ENCODE results near the gene HYKK.

Gene HYKK

DNA sequence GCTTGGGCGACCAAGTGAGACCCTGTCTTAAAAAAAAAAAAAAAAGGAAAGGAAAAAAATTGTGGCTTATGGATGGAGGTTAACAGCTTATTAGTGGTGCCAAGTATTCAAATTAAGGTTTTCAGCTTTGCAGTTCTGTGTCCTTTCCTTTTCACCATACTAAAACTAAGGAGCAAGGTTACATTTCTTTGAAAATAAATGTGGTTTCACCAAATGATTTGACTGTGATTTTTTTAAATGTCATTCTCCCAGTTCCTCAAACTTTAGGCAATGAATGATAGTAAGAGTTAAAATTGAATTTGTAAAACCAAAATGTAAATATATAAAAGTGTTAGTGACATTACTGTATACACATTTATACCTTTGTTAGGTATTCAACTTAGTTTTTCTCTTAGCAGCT, 67.6 kb downstream of the HYKK start:
- DNase-seq (ENCODE audit: extremely low spot score, insufficient read length, low read depth), result no peak
- FAIRE-seq, result no peak

Measured in GM18507 (cell line).